Measurements from ENCODE around the gene PTPN7. TPM values are rescaled to one million over a fixed set of nuclear protein-coding genes. Genes with fewer than 3 reads are reported as not detected.

PTPN7 gene
- total and polyA plus RNA-seq, 10 of the 15 experiments (the other 5 are each of a cell fraction or from before 2014, with no cell fraction given): 7.9 to 117 (median 102) TPM

DNA sequence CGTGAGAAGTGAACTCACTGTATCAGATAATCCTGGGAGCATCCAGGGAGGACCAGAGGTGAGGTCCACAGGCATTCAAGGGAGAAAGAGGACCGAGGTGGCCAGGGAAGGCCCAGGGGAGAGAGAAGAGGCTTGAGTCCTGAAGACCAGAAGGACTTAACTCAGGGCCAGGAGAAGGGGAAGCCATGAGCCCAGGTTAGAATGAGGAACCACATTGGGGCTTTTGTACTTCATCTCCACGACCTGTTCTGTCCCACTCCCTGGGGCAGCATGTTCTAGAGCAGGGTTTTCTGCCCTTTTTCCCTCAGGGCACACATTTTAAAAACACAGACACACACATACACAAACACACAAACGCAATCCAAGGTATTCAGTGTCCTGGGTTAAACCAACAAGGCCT is 41.6 kb upstream of the PTPN7 start:
- no peaks in the 10 kb centered on the region for H3K79me2 ChIP-seq (ENCODE audit: control insufficient read depth, insufficient read depth, low read length)
- no peak overlapping the region for H3K27ac ChIP-seq (ENCODE audit: control insufficient read depth, insufficient read depth)
- peaks cover 2 to 3% of the 10 kb centered on the region in 2 experiments; a peak in 2 of 4 replicates for H3K27me3 ChIP-seq (replicated peaks in 1 of 2; ENCODE audit: control insufficient read depth in 2 of 2, insufficient read depth in 2 of 2, low read length in 1 of 2)
- CTCF ChIA-PET: interaction anchor here (1.2 to 2.0 kb wide), 2 partner anchors 9 kb away, joined by 3 to 9 read pairs; partner anchors contain the start of gene LGR6
- no TSS peak for BruUV-seq (replicated peaks)
- no peak for DNase-seq (ENCODE audit: low read depth, low spot score)
- no peaks in the 10 kb centered on the region for H3K9me3 ChIP-seq (replicated peaks; ENCODE audit: control insufficient read depth, insufficient read depth, low read length)
- no peak for FAIRE-seq
- RAD21 ChIA-PET (ENCODE audit: unreplicated experiment): no interaction called here
- ATAC-seq: peak; percentile 37; the same call in 2 of the 3 replicates
- no peak overlapping the region for H3K4me3 ChIP-seq
- H4K20me1 ChIP-seq (ENCODE audit: control insufficient read depth, insufficient read depth): no peaks in the 10 kb centered on the region
- no peaks in the 10 kb centered on the region for H3K4me1 ChIP-seq (ENCODE audit: control insufficient read depth, insufficient read depth, low read length)
- no peaks in the 10 kb centered on the region for H3K36me3 ChIP-seq (ENCODE audit: control insufficient read depth in 2 of 2, insufficient read depth in 2 of 2, low read length in 1 of 2)
- H2AFZ ChIP-seq (ENCODE audit: control insufficient read depth, low read depth, low read length): no peak overlapping the region
- TF ChIP-seq MYB (IDR thresholded peaks at IDR 0.05; ENCODE audit: borderline replicate concordance, low read depth, low read length): no peak
- no peak for TF ChIP-seq SMC3 (IDR thresholded peaks at IDR 0.05; ENCODE audit: borderline replicate concordance, low read length)
- TF ChIP-seq SUZ12 (IDR thresholded peaks at IDR 0.05; ENCODE audit: unreplicated experiment): no peak
- TF ChIP-seq IRF5 (IDR thresholded peaks at IDR 0.05; ENCODE audit: borderline replicate concordance): no peak
- TF ChIP-seq GABPA (IDR thresholded peaks at IDR 0.05; ENCODE audit: low read depth): no peak
- no peak for TF ChIP-seq ZNF217 (IDR thresholded peaks at IDR 0.05)
- TF ChIP-seq ZNF24 (IDR thresholded peaks at IDR 0.05): no peak
- no peak for TF ChIP-seq MAX (IDR thresholded peaks at IDR 0.05; ENCODE audit: low read depth, low read length)
- TF ChIP-seq BMI1 (IDR thresholded peaks at IDR 0.05; ENCODE audit: borderline replicate concordance): no peak
- TF ChIP-seq POLR2AphosphoS5 (IDR thresholded peaks at IDR 0.05; ENCODE audit: low read length): no peak
- TF ChIP-seq SKIL (IDR thresholded peaks at IDR 0.05; ENCODE audit: low read depth, poor library complexity, severe bottlenecking): no peak
- TF ChIP-seq LARP7 (IDR thresholded peaks at IDR 0.05): no peak
- TF ChIP-seq BCL11A (IDR thresholded peaks at IDR 0.05; ENCODE audit: low read depth, low read length): no peak
- TF ChIP-seq SRF (IDR thresholded peaks at IDR 0.05; ENCODE audit: low read depth in 2 of 2, low read length in 2 of 2): no peak
- no peak for TF ChIP-seq SP1 (IDR thresholded peaks at IDR 0.05; ENCODE audit: low read depth, low read length)
- no peak for TF ChIP-seq RFX5 (IDR thresholded peaks at IDR 0.05; ENCODE audit: low read depth, low read length)
- TF ChIP-seq, protein P1, sequence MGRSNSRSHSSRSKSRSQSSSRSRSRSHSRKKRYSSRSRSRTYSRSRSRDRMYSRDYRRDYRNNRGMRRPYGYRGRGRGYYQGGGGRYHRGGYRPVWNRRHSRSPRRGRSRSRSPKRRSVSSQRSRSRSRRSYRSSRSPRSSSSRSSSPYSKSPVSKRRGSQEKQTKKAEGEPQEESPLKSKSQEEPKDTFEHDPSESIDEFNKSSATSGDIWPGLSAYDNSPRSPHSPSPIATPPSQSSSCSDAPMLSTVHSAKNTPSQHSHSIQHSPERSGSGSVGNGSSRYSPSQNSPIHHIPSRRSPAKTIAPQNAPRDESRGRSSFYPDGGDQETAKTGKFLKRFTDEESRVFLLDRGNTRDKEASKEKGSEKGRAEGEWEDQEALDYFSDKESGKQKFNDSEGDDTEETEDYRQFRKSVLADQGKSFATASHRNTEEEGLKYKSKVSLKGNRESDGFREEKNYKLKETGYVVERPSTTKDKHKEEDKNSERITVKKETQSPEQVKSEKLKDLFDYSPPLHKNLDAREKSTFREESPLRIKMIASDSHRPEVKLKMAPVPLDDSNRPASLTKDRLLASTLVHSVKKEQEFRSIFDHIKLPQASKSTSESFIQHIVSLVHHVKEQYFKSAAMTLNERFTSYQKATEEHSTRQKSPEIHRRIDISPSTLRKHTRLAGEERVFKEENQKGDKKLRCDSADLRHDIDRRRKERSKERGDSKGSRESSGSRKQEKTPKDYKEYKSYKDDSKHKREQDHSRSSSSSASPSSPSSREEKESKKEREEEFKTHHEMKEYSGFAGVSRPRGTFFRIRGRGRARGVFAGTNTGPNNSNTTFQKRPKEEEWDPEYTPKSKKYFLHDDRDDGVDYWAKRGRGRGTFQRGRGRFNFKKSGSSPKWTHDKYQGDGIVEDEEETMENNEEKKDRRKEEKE (IDR thresholded peaks at IDR 0.05): no peak
- TF ChIP-seq ATF3 (IDR thresholded peaks at IDR 0.05; ENCODE audit: borderline replicate concordance, extremely low read depth, low read depth, low read length): no peak
- SMC1A ChIA-PET (ENCODE audit: uncharacterized antibody, unreplicated experiment): interaction anchor here (1.1 kb wide), 1 partner anchor 118 kb away, joined by 4 read pairs; no protein-coding TSS in a partner anchor
- POLR2A ChIA-PET: no interaction called here
- in situ Hi-C loops (cut with MboI) (no loop called here), intact Hi-C loops (cut with micrococcal nuclease; ENCODE audit: unreplicated experiment) (no loop called here)
- no peak overlapping the region for H3K4me2 ChIP-seq (ENCODE audit: control insufficient read depth, insufficient read depth)
- H3K9ac ChIP-seq (ENCODE audit: control insufficient read depth, insufficient read depth, low read length): no peak overlapping the region
- 14% methylated on average over 4 of the region's 4 CpGs for WGBS (ENCODE audit: insufficient coverage, insufficient replicate concordance, low lambda C conversion rate, missing lambda C conversion rate)
